Endothelial cell of umbilical vein (primary cell): ENCODE data around the gene RYR1.

Experiments used
- EZH2 ChIP-seq: IDR thresholded peaks from 2 replicates; pipeline ENCODE4 v1.6.1; 2012; ENCODE audit warnings: borderline replicate concordance, low read depth, mild to moderate bottlenecking, moderate library complexity, low read length, inconsistent platforms; ENCODE audit not compliant: severe bottlenecking
- FOS ChIP-seq: IDR thresholded peaks from 2 replicates; pipeline ENCODE4 v1.6.1; 2011; ENCODE audit warnings: mild to moderate bottlenecking, low read length, moderate library complexity, borderline replicate concordance; ENCODE audit not compliant: insufficient read depth
- GATA2 ChIP-seq: IDR thresholded peaks from 2 replicates; pipeline ENCODE4 v1.7.0; 2011; ENCODE audit warnings: low read depth, mild to moderate bottlenecking, moderate library complexity, mixed read lengths, low read length; ENCODE audit not compliant: insufficient read length, insufficient read depth
- JUN ChIP-seq: IDR thresholded peaks from 2 replicates; pipeline ENCODE4 v1.6.1; 2011; ENCODE audit warnings: borderline replicate concordance, low read depth; ENCODE audit not compliant: insufficient read length, insufficient read depth
- MYC ChIP-seq: IDR thresholded peaks from one replicate; pipeline ENCODE4 v1.6.1; 2011; ENCODE audit warnings: mild to moderate bottlenecking, low read depth, low read length
- POLR2A ChIP-seq: IDR thresholded peaks from 2 replicates; pipeline ENCODE4 v1.6.1; 2012; ENCODE audit warnings: low read depth, mild to moderate bottlenecking, control low read depth, low read length
- POLR2AphosphoS5 ChIP-seq: IDR thresholded peaks from 2 replicates; pipeline ENCODE4 v1.6.1; 2012; ENCODE audit warnings: low read depth, mild to moderate bottlenecking, control low read depth, low read length, moderate library complexity; ENCODE audit not compliant: insufficient read depth
- TF ChIP-seq, protein P1 (sequence below), 2 donors: IDR thresholded peaks; 1 replicate in 1 of 2; 2 replicates in 1 of 2; pipeline ENCODE4 v1.5.1; 2011; ENCODE audit warnings: low read length in 2 of 2, mild to moderate bottlenecking in 2 of 2, moderate library complexity in 2 of 2, control low read depth in 1 of 2, inconsistent platforms in 1 of 2, low read depth in 1 of 2; ENCODE audit not compliant: insufficient read depth in 1 of 2; ENCODE audit errors: extremely low read depth in 1 of 2
- TF ChIP-seq, protein P2 (sequence below): IDR thresholded peaks from 2 replicates; pipeline ENCODE4 v1.6.1; 2011; ENCODE audit not compliant: insufficient read depth, insufficient read length

DNA sequence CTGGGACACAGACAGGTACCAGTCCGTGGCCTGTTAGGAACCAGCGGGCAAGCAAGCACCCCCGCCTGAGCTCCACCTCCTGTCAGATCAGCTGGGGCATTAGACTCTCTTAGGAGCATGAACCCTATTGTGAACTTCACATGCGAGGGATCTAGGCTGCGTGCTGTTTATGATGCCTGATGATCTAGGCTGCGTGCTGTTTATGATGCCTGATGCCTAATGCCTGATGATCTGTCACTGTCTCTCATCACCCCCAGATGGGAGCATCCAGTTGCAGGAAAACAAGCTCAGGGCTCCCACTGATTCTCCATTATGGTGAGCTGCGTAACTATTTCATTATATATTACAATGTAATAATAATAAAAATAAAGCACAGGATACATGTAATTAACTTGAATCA lies 11.1 kb upstream of the RYR1 start:
- TF ChIP-seq, protein P1, sequence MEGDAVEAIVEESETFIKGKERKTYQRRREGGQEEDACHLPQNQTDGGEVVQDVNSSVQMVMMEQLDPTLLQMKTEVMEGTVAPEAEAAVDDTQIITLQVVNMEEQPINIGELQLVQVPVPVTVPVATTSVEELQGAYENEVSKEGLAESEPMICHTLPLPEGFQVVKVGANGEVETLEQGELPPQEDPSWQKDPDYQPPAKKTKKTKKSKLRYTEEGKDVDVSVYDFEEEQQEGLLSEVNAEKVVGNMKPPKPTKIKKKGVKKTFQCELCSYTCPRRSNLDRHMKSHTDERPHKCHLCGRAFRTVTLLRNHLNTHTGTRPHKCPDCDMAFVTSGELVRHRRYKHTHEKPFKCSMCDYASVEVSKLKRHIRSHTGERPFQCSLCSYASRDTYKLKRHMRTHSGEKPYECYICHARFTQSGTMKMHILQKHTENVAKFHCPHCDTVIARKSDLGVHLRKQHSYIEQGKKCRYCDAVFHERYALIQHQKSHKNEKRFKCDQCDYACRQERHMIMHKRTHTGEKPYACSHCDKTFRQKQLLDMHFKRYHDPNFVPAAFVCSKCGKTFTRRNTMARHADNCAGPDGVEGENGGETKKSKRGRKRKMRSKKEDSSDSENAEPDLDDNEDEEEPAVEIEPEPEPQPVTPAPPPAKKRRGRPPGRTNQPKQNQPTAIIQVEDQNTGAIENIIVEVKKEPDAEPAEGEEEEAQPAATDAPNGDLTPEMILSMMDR (IDR thresholded peaks at IDR 0.05; ENCODE audit: extremely low read depth in 1 of 2, insufficient read depth in 1 of 2, low read depth in 1 of 2, low read length in 2 of 2) = no peak
- TF ChIP-seq EZH2 (no peak), POLR2AphosphoS5 (no peak), POLR2A (no peak), FOS (no peak), GATA2 (no peak), MYC (no peak), JUN (no peak)
- TF ChIP-seq, protein P2, sequence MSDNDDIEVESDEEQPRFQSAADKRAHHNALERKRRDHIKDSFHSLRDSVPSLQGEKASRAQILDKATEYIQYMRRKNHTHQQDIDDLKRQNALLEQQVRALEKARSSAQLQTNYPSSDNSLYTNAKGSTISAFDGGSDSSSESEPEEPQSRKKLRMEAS = no peak
